ENCODE measurements around the gene SPATA46. TPM values are rescaled to one million over a fixed set of nuclear protein-coding genes. Genes with fewer than 3 reads are reported as not detected.

SPATA46 gene
- total and polyA plus RNA-seq, 2 donors (not counting 3 experiments of a cell fraction or from before 2014, with no cell fraction given): not detected

DNA sequence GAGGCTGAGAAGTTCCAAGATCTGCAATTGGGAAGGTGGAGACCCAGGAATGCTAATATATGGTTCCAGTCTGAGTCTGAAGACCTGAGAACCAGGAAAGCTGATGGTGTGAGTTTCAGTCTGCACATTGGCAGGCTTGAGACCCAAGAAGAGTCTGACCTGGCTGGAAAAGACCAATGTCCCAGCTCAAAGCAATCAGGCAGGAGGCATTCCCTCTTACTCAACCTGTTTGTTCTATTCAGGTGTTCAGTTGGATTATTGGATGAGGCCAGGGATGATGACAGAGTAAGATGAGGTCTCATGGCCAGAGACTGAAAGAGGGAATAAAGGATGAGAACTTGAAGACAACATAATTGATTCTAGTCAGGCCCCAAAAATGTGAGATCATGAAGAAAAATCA is 50.1 kb downstream of the SPATA46 start:
- Histone ChIP-seq H3K9me1 (replicated peaks; ENCODE audit: control insufficient read depth, extremely low read depth, insufficient read depth, low read length) (no peaks in the 10 kb centered on the region), H3K4me1 (ENCODE audit: control insufficient read depth, extremely low read depth, insufficient read depth, low read length) (no peaks in the 10 kb centered on the region), H3K4me3 (replicated peaks in 1 of 3; ENCODE audit: insufficient read depth in 1 of 3, low read depth in 1 of 3, low read length in 3 of 3) (no peak overlapping the region), H4K20me1 (replicated peaks; ENCODE audit: control insufficient read depth, extremely low read depth, insufficient read depth, low read length) (no peaks in the 10 kb centered on the region), H3K27me3 (ENCODE audit: control insufficient read depth in 2 of 2, insufficient read depth in 2 of 2, low read length in 2 of 2) (no peaks in the 10 kb centered on the region), H3K79me2 (ENCODE audit: control insufficient read depth, insufficient read depth, low read length) (no peaks in the 10 kb centered on the region), H3K27ac (ENCODE audit: insufficient read depth, low read depth, low read length) (no peak overlapping the region), H3K9me3 (replicated peaks; ENCODE audit: control insufficient read depth, insufficient read depth, low read length) (no peaks in the 10 kb centered on the region), H3K4me2 (ENCODE audit: insufficient read depth, low read length) (no peak overlapping the region), H2AFZ (ENCODE audit: low read depth, low read length) (no peak overlapping the region), H3K9ac (replicated peaks; ENCODE audit: extremely low read depth, insufficient read depth, low read length) (no peak overlapping the region), H3K36me3 (ENCODE audit: control insufficient read depth in 2 of 2, extremely low read depth in 1 of 2, insufficient read depth in 2 of 2, low read length in 2 of 2) (no peaks in the 10 kb centered on the region)
- ChIA-PET CTCF (no interaction called here), POLR2A (no interaction called here)
- dilution Hi-C loops (cut with MboI; ENCODE audit: extremely low pct_ligation_motif_present, low sequenced_read_pairs): no loop called here
- no peak for DNase-seq (ENCODE audit: low read depth, low spot score)
- TF ChIP-seq MYC (IDR thresholded peaks at IDR 0.05; ENCODE audit: low read depth, low read length) (no peak), JUN (IDR thresholded peaks at IDR 0.05; ENCODE audit: borderline replicate concordance, insufficient read depth, insufficient read length, low read depth) (no peak), EZH2 (IDR thresholded peaks at IDR 0.05; ENCODE audit: borderline replicate concordance, low read depth, low read length, severe bottlenecking) (no peak)
- TF ChIP-seq, protein P1, sequence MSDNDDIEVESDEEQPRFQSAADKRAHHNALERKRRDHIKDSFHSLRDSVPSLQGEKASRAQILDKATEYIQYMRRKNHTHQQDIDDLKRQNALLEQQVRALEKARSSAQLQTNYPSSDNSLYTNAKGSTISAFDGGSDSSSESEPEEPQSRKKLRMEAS (IDR thresholded peaks at IDR 0.05; ENCODE audit: insufficient read depth, insufficient read length): no peak
- TF ChIP-seq, protein P2, sequence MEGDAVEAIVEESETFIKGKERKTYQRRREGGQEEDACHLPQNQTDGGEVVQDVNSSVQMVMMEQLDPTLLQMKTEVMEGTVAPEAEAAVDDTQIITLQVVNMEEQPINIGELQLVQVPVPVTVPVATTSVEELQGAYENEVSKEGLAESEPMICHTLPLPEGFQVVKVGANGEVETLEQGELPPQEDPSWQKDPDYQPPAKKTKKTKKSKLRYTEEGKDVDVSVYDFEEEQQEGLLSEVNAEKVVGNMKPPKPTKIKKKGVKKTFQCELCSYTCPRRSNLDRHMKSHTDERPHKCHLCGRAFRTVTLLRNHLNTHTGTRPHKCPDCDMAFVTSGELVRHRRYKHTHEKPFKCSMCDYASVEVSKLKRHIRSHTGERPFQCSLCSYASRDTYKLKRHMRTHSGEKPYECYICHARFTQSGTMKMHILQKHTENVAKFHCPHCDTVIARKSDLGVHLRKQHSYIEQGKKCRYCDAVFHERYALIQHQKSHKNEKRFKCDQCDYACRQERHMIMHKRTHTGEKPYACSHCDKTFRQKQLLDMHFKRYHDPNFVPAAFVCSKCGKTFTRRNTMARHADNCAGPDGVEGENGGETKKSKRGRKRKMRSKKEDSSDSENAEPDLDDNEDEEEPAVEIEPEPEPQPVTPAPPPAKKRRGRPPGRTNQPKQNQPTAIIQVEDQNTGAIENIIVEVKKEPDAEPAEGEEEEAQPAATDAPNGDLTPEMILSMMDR (IDR thresholded peaks at IDR 0.05; ENCODE audit: extremely low read depth in 1 of 2, insufficient read depth in 1 of 2, low read depth in 1 of 2, low read length in 2 of 2): no peak
- FAIRE-seq: no peak
- BruUV-seq (replicated peaks): no TSS peak
- intact Hi-C loops (cut with micrococcal nuclease): no loop called here

DNA sequence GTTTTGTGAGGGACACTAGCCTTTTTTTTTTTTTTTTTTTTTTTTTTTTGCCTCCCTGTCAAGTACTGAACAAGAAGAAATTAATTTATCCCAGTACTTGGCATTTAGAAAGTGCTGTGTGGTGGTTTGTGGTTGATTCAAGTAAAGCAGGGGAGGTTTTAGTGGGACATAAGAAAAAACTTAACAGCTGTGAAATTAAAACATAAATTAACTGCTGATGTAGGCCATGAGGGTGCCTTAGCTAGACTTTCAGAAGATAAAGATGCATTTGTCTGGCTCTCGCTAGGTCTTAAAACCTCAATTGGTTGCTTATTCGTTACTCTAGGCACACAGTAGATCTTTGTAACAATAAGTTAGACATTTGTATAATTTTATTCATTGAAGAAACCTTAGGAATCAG is 52.3 kb downstream of the SPATA46 start:
- ChIA-PET POLR2A (no interaction called here), CTCF (interaction anchor here (1.8 to 2.1 kb wide), 2 partner anchors 15 to 34 kb away, joined by 4 to 7 read pairs; no protein-coding TSS in a partner anchor)
- Histone ChIP-seq H3K36me3 (ENCODE audit: control insufficient read depth in 2 of 2, extremely low read depth in 1 of 2, insufficient read depth in 2 of 2, low read length in 2 of 2) (no peaks in the 10 kb centered on the region), H4K20me1 (replicated peaks; ENCODE audit: control insufficient read depth, extremely low read depth, insufficient read depth, low read length) (no peaks in the 10 kb centered on the region), H3K9ac (replicated peaks; ENCODE audit: extremely low read depth, insufficient read depth, low read length) (no peak overlapping the region), H3K4me1 (ENCODE audit: control insufficient read depth, extremely low read depth, insufficient read depth, low read length) (no peaks in the 10 kb centered on the region), H3K27me3 (ENCODE audit: control insufficient read depth in 2 of 2, insufficient read depth in 2 of 2, low read length in 2 of 2) (no peaks in the 10 kb centered on the region), H3K4me2 (ENCODE audit: insufficient read depth, low read length) (no peak overlapping the region), H3K9me3 (replicated peaks; ENCODE audit: control insufficient read depth, insufficient read depth, low read length) (no peaks in the 10 kb centered on the region), H3K79me2 (ENCODE audit: control insufficient read depth, insufficient read depth, low read length) (no peaks in the 10 kb centered on the region), H2AFZ (ENCODE audit: low read depth, low read length) (no peak overlapping the region), H3K4me3 (replicated peaks in 1 of 3; ENCODE audit: insufficient read depth in 1 of 3, low read depth in 1 of 3, low read length in 3 of 3) (no peak overlapping the region), H3K27ac (ENCODE audit: insufficient read depth, low read depth, low read length) (no peak overlapping the region), H3K9me1 (replicated peaks; ENCODE audit: control insufficient read depth, extremely low read depth, insufficient read depth, low read length) (no peaks in the 10 kb centered on the region)
- FAIRE-seq (no peak), DNase-seq (ENCODE audit: low read depth, low spot score) (no peak)
- BruUV-seq (replicated peaks): no TSS peak
- dilution Hi-C loops (cut with MboI; ENCODE audit: extremely low pct_ligation_motif_present, low sequenced_read_pairs): no loop called here
- intact Hi-C loops (cut with micrococcal nuclease): no loop called here
- TF ChIP-seq, protein P1 (IDR thresholded peaks at IDR 0.05; ENCODE audit: insufficient read depth, insufficient read length): no peak
- no peak for TF ChIP-seq EZH2 (IDR thresholded peaks at IDR 0.05; ENCODE audit: borderline replicate concordance, low read depth, low read length, severe bottlenecking)
- no peak for TF ChIP-seq MYC (IDR thresholded peaks at IDR 0.05; ENCODE audit: low read depth, low read length)

MicroRNA genes within 50 kb of the gene (microRNA counts, 767-probe panel; counts per million panel counts)
- microRNA hsa-miR-556-3p (723 counts per million, percentile 96 among the panel's probes with 10 or more counts), microRNA hsa-miR-556-5p (723 counts per million, percentile 96 among the panel's probes with 10 or more counts)

Small RNA genes lying within 50 kb of the gene (microRNA-seq; reads per million reads assigned to microRNA genes)
- gene MIR556 (ENCODE audit: borderline number of aligned reads, borderline replicate concordance): 12.7 reads per million, percentile 28 among the genes with 10 or more reads in this experiment

Small RNA genes lying within 50 kb of the gene (small RNA-seq; reads per million reads assigned to genes)
- not detected for gene MIR556 (ENCODE audit: insufficient read depth, insufficient read length, low read depth, low replicate concordance)
- gene RNA5SP61 (ENCODE audit: insufficient read depth, insufficient read length, low read depth, low replicate concordance): not detected

Other genes with a start within 250 kb of the SPATA46 start
- gene C1orf226, start 4.9 kb upstream of the SPATA46 start, total RNA-seq: 3.8 and 4.2 TPM in 2 replicates
- gene C1orf226, start 4.9 kb upstream of the SPATA46 start, polyA plus RNA-seq: 1.8 and 2.5 TPM in 2 replicates
- not detected in 2 replicates for gene SH2D1B, start 35.3 kb upstream of the SPATA46 start, total RNA-seq
- not detected in 2 replicates for gene SH2D1B, start 35.3 kb upstream of the SPATA46 start, polyA plus RNA-seq
- gene UHMK1, start 121.0 kb upstream of the SPATA46 start, total RNA-seq: 35.0 and 35.1 TPM in 2 replicates
- gene UHMK1, start 121.0 kb upstream of the SPATA46 start, polyA plus RNA-seq: 6.8 and 9.2 TPM in 2 replicates
- gene UAP1, start 184.9 kb upstream of the SPATA46 start, total RNA-seq: 89.8 and 91.5 TPM in 2 replicates
- gene UAP1, start 184.9 kb upstream of the SPATA46 start, polyA plus RNA-seq: 24.8 and 30.6 TPM in 2 replicates